Mucosa of descending colon (tissue), 3 donors: ENCODE data around the gene CRIP2. TPM values are rescaled to one million over a fixed set of nuclear protein-coding genes. Genes with fewer than 3 reads are reported as not detected.

Experiments used
- ATAC-seq: fragments of 200-7000 bp; cut with Tn5 transposase; one replicate; pipeline ENCODE4 v1.9.1; 2020; ENCODE audit warnings: mild to moderate bottlenecking, moderate library complexity
- DNase-seq, 3 donors: peaks; one replicate each; pipeline ENCODE4 v3.0.0-alpha.2; 2020
- H3K36me3 ChIP-seq: fragments of 200-600 bp; one replicate; pipeline ENCODE4 v1.8.0; 2021; ENCODE audit warnings: low read depth, mild to moderate bottlenecking
- H3K4me1 ChIP-seq: fragments of 200-600 bp; one replicate; pipeline ENCODE4 v1.8.0; 2021; ENCODE audit warnings: low read depth, mild to moderate bottlenecking
- H3K4me3 ChIP-seq: fragments of 200-600 bp; one replicate; pipeline ENCODE4 v1.8.0; 2021; ENCODE audit warnings: mild to moderate bottlenecking
- H3K9me3 ChIP-seq: fragments of 200-600 bp; one replicate; pipeline ENCODE4 v1.8.0; 2021; ENCODE audit warnings: mild to moderate bottlenecking
- CTCF ChIP-seq: fragments of 200-600 bp; IDR thresholded peaks from one replicate; pipeline ENCODE4 v1.8.0; 2022; ENCODE audit warnings: antibody characterized with exemption, mild to moderate bottlenecking
- intact Hi-C, 2 donors: fragments of 100-400 bp; cut with DNase I in 1 of 2; cut with micrococcal nuclease in 1 of 2; formaldehyde crosslinking; loops; one replicate each; pipeline versions ENCODE4 v1.11.0 to v1.11.1; 2022; cut with DNase I, micrococcal nuclease
- total RNA-seq, 3 donors: library from RNA; stranded (reverse); fragmentation: NEBNext Ultra II Directional in 2 of 3; extraction: Animal tissue kit (Norgen Biotek cat#: 25700) in 2 of 3; gene quantifications; one replicate each; pipeline versions ENCODE4 v1.2.1 to v1.2.4, GENCODE V29; 2021 to 2023
- donor health status: DM: no; HTN: no; CAD: no; lungs with moderate emphysema.
- donor health status: DM: no; HTN: no; CAD: no.
- donor health status: DM: no; HTN: yes; CAD: no.

CRIP2 gene
- total RNA-seq, 3 donors from 2014 or later, result 10.0 to 41.6 (median 23.5) TPM

DNA sequence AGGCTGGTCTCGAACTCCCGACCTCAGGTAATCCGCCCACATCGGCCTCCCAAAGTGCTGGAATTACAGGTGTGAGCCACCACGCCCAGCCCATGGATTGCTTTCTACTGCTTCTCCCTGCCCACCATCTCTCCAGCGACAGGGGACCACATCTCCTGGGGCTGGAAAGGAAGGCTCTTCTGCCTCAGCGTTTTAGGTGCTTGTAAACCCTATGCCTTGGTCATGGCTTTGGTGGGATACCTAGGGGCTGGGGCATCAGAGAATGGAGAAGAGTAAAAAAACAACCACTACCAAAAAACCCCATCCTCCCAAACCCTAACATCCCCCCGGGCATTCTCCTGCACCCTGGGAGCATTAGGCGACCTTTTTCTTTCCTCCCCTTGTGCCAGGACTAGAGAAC lies 50.7 kb downstream of the CRIP2 start:
- no peaks in the 10 kb centered on the region for H3K9me3 ChIP-seq
- ATAC-seq (no peak), DNase-seq (peak in 1 of 3 donors; percentile 23)
- intact Hi-C loops, result loop anchor here in 1 of 2 donors (10.0 kb wide), 1 partner anchor 81 kb away; no protein-coding TSS in a partner anchor
- H3K36me3 ChIP-seq, result no peaks in the 10 kb centered on the region
- TF ChIP-seq CTCF, result no peak
- no peak overlapping the region for H3K4me3 ChIP-seq
- peaks cover 29% of the 10 kb centered on the region for H3K4me1 ChIP-seq

GRCh38 chr14:105525861-105526775 lies 51.5 kb downstream of the CRIP2 start, which contains the start of gene TMEM121:
Gene TMEM121, plus strand, starts transcription at chr14:105526583. Its CDS starts 2,252 bp downstream, at chr14:105528835.
- Histone ChIP-seq H3K9me3 (no peaks in the 10 kb centered on the region), H3K36me3 (no peaks in the 10 kb centered on the region), H3K4me1 (peaks cover 29% of the 10 kb centered on the region), H3K4me3 (no peak within 1 kb of the TSS)
- ATAC-seq (no peak), DNase-seq (peak in 2 of 3 donors; percentile 44 to 52)
- no peak for TF ChIP-seq CTCF
- intact Hi-C loops, result loop anchor here in 1 of 2 donors (10.0 kb wide), 1 partner anchor 81 kb away; no protein-coding TSS in a partner anchor

GRCh38 chr14:105526776-105527380 lies 52.3 kb downstream of the CRIP2 start:
- Histone ChIP-seq H3K9me3 (no peaks in the 10 kb centered on the region), H3K4me3 (no peak overlapping the region), H3K4me1 (peaks cover 29% of the 10 kb centered on the region), H3K36me3 (no peaks in the 10 kb centered on the region)
- peak in 1 of 3 donors; percentile 53 for DNase-seq
- no peak for ATAC-seq
- TF ChIP-seq CTCF, result no peak
- intact Hi-C loops, result loop anchor here in 1 of 2 donors (10.0 kb wide), 1 partner anchor 82 kb away; no protein-coding TSS in a partner anchor

- intact Hi-C loops, result loop anchor here in 1 of 2 donors (10.0 kb wide), 1 partner anchor 83 kb away; no protein-coding TSS in a partner anchor
- ATAC-seq (no peak), DNase-seq (peak in 1 of 3 donors; percentile 56)
- Histone ChIP-seq H3K4me1 (peaks cover 29% of the 10 kb centered on the region), H3K36me3 (no peaks in the 10 kb centered on the region), H3K4me3 (no peak overlapping the region), H3K9me3 (no peaks in the 10 kb centered on the region)
- no peak for TF ChIP-seq CTCF
These were observed 52.8 kb downstream of the CRIP2 start for GRCh38 chr14:105527381-105527825.

GRCh38 chr14:105527826-105528585 lies 53.4 kb downstream of the CRIP2 start:
- intact Hi-C loops, result loop anchor here in 1 of 2 donors (10.0 kb wide), 1 partner anchor 83 kb away; no protein-coding TSS in a partner anchor
- no peaks in the 10 kb centered on the region for H3K36me3 ChIP-seq
- no peak overlapping the region for H3K4me3 ChIP-seq
- DNase-seq, result peak; percentile 82 to 86 (median 85)
- peaks cover 29% of the 10 kb centered on the region for H3K4me1 ChIP-seq
- peak; percentile 87 for ATAC-seq
- peak; percentile 88 for TF ChIP-seq CTCF
- H3K9me3 ChIP-seq, result no peaks in the 10 kb centered on the region
